Measurements from ENCODE around the gene SMAP1.

The SMAP1 gene

GRCh38 chr6:70903665-70904452, 236.2 kb downstream of the SMAP1 start:
- DNase-seq = no peak

- DNase-seq = no peak
These were observed 238.1 kb downstream of the SMAP1 start for GRCh38 chr6:70905742-70906141.

Data from NCI-H226 (cell line).